CD8-positive, alpha-beta memory T cell (primary cell): Measurements from ENCODE around the gene VWA5A. TPM values are rescaled to one million over a fixed set of nuclear protein-coding genes. Genes with fewer than 3 reads are reported as not detected.
A peak's percentile ranks its signal among the peaks of the same experiment; 100 is the strongest.
"Not testable (repeated sequence)": the region's sequence is repeated elsewhere in the genome, so short reads cannot be mapped to it uniquely, and the experiment has no call there.

Experiments used
- CTCF ChIA-PET: fragments of 350-600 bp; sonication (Branson Sonifier 250); formaldehyde crosslinking; loops from one replicate; lab custom pipeline; 2021; ENCODE audit warnings: antibody characterized with exemption; lab: Charles Lee
- POLR2A ChIA-PET: fragments of 350-600 bp; sonication (Branson Sonifier 250); formaldehyde crosslinking; loops from one replicate; lab custom pipeline; 2021; ENCODE audit warnings: antibody characterized with exemption; lab: Charles Lee
- DNase-seq, 5 donors: peaks; one replicate each; pipeline versions ENCODE4 v3.0.0 to v3.0.0-alpha.2; 2020 to 2022; ENCODE audit warnings: mixed read lengths in 1 of 5
- H3K27ac ChIP-seq: one replicate; pipeline ENCODE4 v1.7.0; 2013; ENCODE audit warnings: low read depth, mild to moderate bottlenecking, low read length, moderate library complexity
- H3K27me3 ChIP-seq: 2 replicates; pipeline ENCODE4 v1.7.0; 2013; ENCODE audit warnings: low read length, mild to moderate bottlenecking; ENCODE audit not compliant: insufficient read depth, poor library complexity, severe bottlenecking
- H3K36me3 ChIP-seq: 2 replicates; pipeline ENCODE4 v1.7.0; 2013; ENCODE audit warnings: mild to moderate bottlenecking, low read length, moderate library complexity; ENCODE audit not compliant: insufficient read depth
- H3K4me1 ChIP-seq: 2 replicates; pipeline ENCODE4 v1.7.0; 2013; ENCODE audit warnings: mild to moderate bottlenecking, low read length, moderate library complexity; ENCODE audit not compliant: insufficient read depth
- H3K4me3 ChIP-seq: 2 replicates; pipeline ENCODE4 v1.7.0; 2013; ENCODE audit warnings: mild to moderate bottlenecking, low read length
- H3K9me3 ChIP-seq: 2 replicates; pipeline ENCODE4 v1.7.0; 2013; ENCODE audit warnings: mild to moderate bottlenecking, low read length
- H3K27ac Mint-ChIP-seq, 8 donors: one replicate each; pipeline ENCODE4 v1.8.0; 2020 to 2021; ENCODE audit warnings: mixed read lengths in 8 of 8, mild to moderate bottlenecking in 6 of 8, inconsistent platforms in 3 of 8, moderate library complexity in 3 of 8
- H3K27me3 Mint-ChIP-seq, 2 donors: one replicate each; pipeline ENCODE4 v1.8.0; 2020 to 2021; ENCODE audit warnings: mixed read lengths in 2 of 2, mild to moderate bottlenecking in 1 of 2, moderate library complexity in 1 of 2
- H3K36me3 Mint-ChIP-seq, 3 donors: one replicate each; pipeline ENCODE4 v1.8.0; 2020 to 2021; ENCODE audit warnings: mixed read lengths in 3 of 3, inconsistent platforms in 1 of 3, mild to moderate bottlenecking in 1 of 3
- H3K4me1 Mint-ChIP-seq, 3 donors: one replicate each; pipeline ENCODE4 v1.8.0; 2020 to 2021; ENCODE audit warnings: mixed read lengths in 3 of 3, inconsistent platforms in 1 of 3, mild to moderate bottlenecking in 1 of 3
- H3K4me3 Mint-ChIP-seq, 7 donors: one replicate each; pipeline ENCODE4 v1.8.0; 2020 to 2021; ENCODE audit warnings: mixed read lengths in 7 of 7, mild to moderate bottlenecking in 6 of 7, moderate library complexity in 4 of 7, inconsistent platforms in 2 of 7
- H3K9me3 Mint-ChIP-seq, 5 donors: one replicate each; pipeline ENCODE4 v1.8.0; 2020 to 2022; ENCODE audit warnings: mixed read lengths in 5 of 5, mild to moderate bottlenecking in 3 of 5, moderate library complexity in 2 of 5, inconsistent platforms in 1 of 5
- polyA plus RNA-seq: library from polyadenylated mRNA; unstranded; fragments of 300-500 nt; fragmentation: Illumina TruSeq; gene quantifications from one replicate; pipeline ENCODE4 v1.2.3, GENCODE V29; 2021
- total RNA-seq, 2 experiments: library from RNA; stranded (reverse); gene quantifications; one replicate each; pipeline ENCODE4 v1.2.3, GENCODE V29; 2021

Gene VWA5A
- total and polyA plus RNA-seq, 3 experiments from 2014 or later: 2.9 to 5.3 (median 3.3) TPM

GRCh38 chr11:124122123-124122522 is 6.9 kb downstream of the VWA5A start:
- H3K27me3 ChIP-seq: no peaks in the 10 kb centered on the region
- CTCF ChIA-PET: no interaction called here
- no peak overlapping the region for H3K4me3 ChIP-seq
- no peak overlapping the region for H3K27ac ChIP-seq
- Mint-ChIP-seq H3K4me3 (no peak overlapping the region), H3K27me3 (no peaks in the 10 kb centered on the region), H3K36me3 (peaks cover 16 to 62% (median 25%) of the 10 kb centered on the region in 3 donors), H3K4me1 (peaks cover 6 to 12% (median 9%) of the 10 kb centered on the region in 3 donors), H3K9me3 (no peaks in the 10 kb centered on the region), H3K27ac (peak overlapping the region in 1 of 8 donors; percentile 27)
- no peak for DNase-seq
- H3K36me3 ChIP-seq: peaks cover 6% of the 10 kb centered on the region
- POLR2A ChIA-PET: no interaction called here
- no peaks in the 10 kb centered on the region for H3K9me3 ChIP-seq
- H3K4me1 ChIP-seq: no peaks in the 10 kb centered on the region

- no peak overlapping the region for H3K27ac Mint-ChIP-seq
- no peak overlapping the region for H3K4me3 ChIP-seq
- DNase-seq: no peak
- POLR2A ChIA-PET: no interaction called here
- H3K4me3 Mint-ChIP-seq: no peak overlapping the region
- H3K36me3 Mint-ChIP-seq: peaks cover 16 to 51% (median 25%) of the 10 kb centered on the region in 3 donors
- no peaks in the 10 kb centered on the region for H3K9me3 ChIP-seq
- H3K27me3 Mint-ChIP-seq: peaks cover 0 to 1% of the 10 kb centered on the region in 2 donors
- no peaks in the 10 kb centered on the region for H3K4me1 Mint-ChIP-seq
- no peak overlapping the region for H3K27ac ChIP-seq
- CTCF ChIA-PET: no interaction called here
- peaks cover 6% of the 10 kb centered on the region for H3K36me3 ChIP-seq
- H3K27me3 ChIP-seq: no peaks in the 10 kb centered on the region
- peaks cover 0 to 6% (median 5%) of the 10 kb centered on the region in 5 donors for H3K9me3 Mint-ChIP-seq
- H3K4me1 ChIP-seq: no peaks in the 10 kb centered on the region
Observed at GRCh38 chr11:124123622-124124021, 8.4 kb downstream of the VWA5A start.

- H3K4me3 ChIP-seq, H3K27ac Mint-ChIP-seq, H3K9me3 ChIP-seq, H3K4me1 ChIP-seq, H3K27ac ChIP-seq, H3K4me3 Mint-ChIP-seq, H3K4me1 Mint-ChIP-seq, H3K36me3 ChIP-seq, H3K27me3 Mint-ChIP-seq, POLR2A ChIA-PET, H3K27me3 ChIP-seq, CTCF ChIA-PET, DNase-seq: not testable (repeated sequence)
- Mint-ChIP-seq H3K36me3 (peaks cover 16 to 26% (median 17%) of the 10 kb centered on the region in 3 donors), H3K9me3 (peaks cover 0 to 12% (median 6%) of the 10 kb centered on the region in 5 donors)
Observed at GRCh38 chr11:124127134-124127533, 11.9 kb downstream of the VWA5A start.

- Histone ChIP-seq H3K9me3 (no peaks in the 10 kb centered on the region), H3K27me3 (no peaks in the 10 kb centered on the region), H3K27ac (no peak overlapping the region), H3K4me3 (no peak overlapping the region), H3K4me1 (no peaks in the 10 kb centered on the region), H3K36me3 (no peaks in the 10 kb centered on the region)
- DNase-seq: no peak
- Mint-ChIP-seq H3K36me3 (peaks cover 2 to 16% (median 14%) of the 10 kb centered on the region in 3 donors), H3K27ac (no peak overlapping the region), H3K4me3 (no peak overlapping the region), H3K27me3 (no peaks in the 10 kb centered on the region), H3K4me1 (no peaks in the 10 kb centered on the region), H3K9me3 (peaks cover 0 to 8% (median 4%) of the 10 kb centered on the region in 5 donors)
- ChIA-PET POLR2A (no interaction called here), CTCF (no interaction called here)
Observed at GRCh38 chr11:124143034-124143433, 27.8 kb downstream of the VWA5A start.

GRCh38 chr11:124147951-124148350 is 32.7 kb downstream of the VWA5A start:
- Histone ChIP-seq H3K9me3 (no peaks in the 10 kb centered on the region), H3K27ac (no peak overlapping the region), H3K4me3 (no peak overlapping the region), H3K4me1 (no peaks in the 10 kb centered on the region), H3K36me3 (no peaks in the 10 kb centered on the region), H3K27me3 (no peaks in the 10 kb centered on the region)
- no peaks in the 10 kb centered on the region for H3K9me3 Mint-ChIP-seq
- CTCF ChIA-PET: no interaction called here
- peaks cover 0 to 3% of the 10 kb centered on the region in 2 donors for H3K27me3 Mint-ChIP-seq
- POLR2A ChIA-PET: no interaction called here
- no peak for DNase-seq
- no peaks in the 10 kb centered on the region for H3K4me1 Mint-ChIP-seq
- peaks cover 0 to 2% (median 0%) of the 10 kb centered on the region in 3 donors for H3K36me3 Mint-ChIP-seq
- H3K4me3 Mint-ChIP-seq: no peak overlapping the region
- H3K27ac Mint-ChIP-seq: no peak overlapping the region

GRCh38 chr11:124150684-124151083 is 35.4 kb downstream of the VWA5A start:
- POLR2A ChIA-PET: no interaction called here
- no peaks in the 10 kb centered on the region for H3K9me3 ChIP-seq
- Mint-ChIP-seq H3K36me3 (no peaks in the 10 kb centered on the region), H3K9me3 (no peaks in the 10 kb centered on the region), H3K27ac (peak overlapping the region in 1 of 8 donors; percentile 26), H3K27me3 (peaks cover 0 to 3% of the 10 kb centered on the region in 2 donors), H3K4me3 (no peak overlapping the region), H3K4me1 (no peaks in the 10 kb centered on the region)
- no peaks in the 10 kb centered on the region for H3K36me3 ChIP-seq
- CTCF ChIA-PET: no interaction called here
- no peaks in the 10 kb centered on the region for H3K27me3 ChIP-seq
- H3K27ac ChIP-seq: no peak overlapping the region
- DNase-seq: no peak
- no peak overlapping the region for H3K4me3 ChIP-seq
- H3K4me1 ChIP-seq: no peaks in the 10 kb centered on the region

GRCh38 chr11:124152770-124153407 is 37.6 kb downstream of the VWA5A start:
- no peak for DNase-seq
- Mint-ChIP-seq H3K4me1 (no peaks in the 10 kb centered on the region), H3K27ac (no peak overlapping the region), H3K9me3 (no peaks in the 10 kb centered on the region), H3K27me3 (peaks cover 0 to 3% of the 10 kb centered on the region in 2 donors), H3K4me3 (no peak overlapping the region), H3K36me3 (no peaks in the 10 kb centered on the region)
- Histone ChIP-seq H3K9me3 (no peaks in the 10 kb centered on the region), H3K36me3 (no peaks in the 10 kb centered on the region), H3K27me3 (no peaks in the 10 kb centered on the region), H3K4me1 (no peaks in the 10 kb centered on the region), H3K27ac (no peak overlapping the region), H3K4me3 (no peak overlapping the region)
- ChIA-PET CTCF (no interaction called here), POLR2A (no interaction called here)

GRCh38 chr11:124153821-124154220 is 38.6 kb downstream of the VWA5A start:
- no peaks in the 10 kb centered on the region for H3K4me1 ChIP-seq
- H3K27ac Mint-ChIP-seq: no peak overlapping the region
- no peaks in the 10 kb centered on the region for H3K36me3 Mint-ChIP-seq
- no peaks in the 10 kb centered on the region for H3K9me3 Mint-ChIP-seq
- no peak overlapping the region for H3K4me3 Mint-ChIP-seq
- no peaks in the 10 kb centered on the region for H3K27me3 ChIP-seq
- H3K36me3 ChIP-seq: no peaks in the 10 kb centered on the region
- no peaks in the 10 kb centered on the region for H3K4me1 Mint-ChIP-seq
- H3K4me3 ChIP-seq: no peak overlapping the region
- H3K9me3 ChIP-seq: no peaks in the 10 kb centered on the region
- H3K27me3 Mint-ChIP-seq: peaks cover 3 to 6% of the 10 kb centered on the region in 2 donors
- no peak overlapping the region for H3K27ac ChIP-seq
- POLR2A ChIA-PET: no interaction called here
- no peak for DNase-seq
- CTCF ChIA-PET: no interaction called here
